Measurements from ENCODE around the gene ITSN1. TPM values are rescaled to one million over a fixed set of nuclear protein-coding genes. Genes with fewer than 3 reads are reported as not detected.
"Not testable (repeated sequence)": the region's sequence is repeated elsewhere in the genome, so short reads cannot be mapped to it uniquely, and the experiment has no call there.

Gene ITSN1
- total RNA-seq, 1 donor, result 3.5 TPM

- DNase-seq (ENCODE audit: low read depth in 2 of 3, low spot score in 2 of 3), result no peak
Measured at GRCh38 chr21:33914188-33914587, 271.9 kb downstream of the ITSN1 start.

DNA sequence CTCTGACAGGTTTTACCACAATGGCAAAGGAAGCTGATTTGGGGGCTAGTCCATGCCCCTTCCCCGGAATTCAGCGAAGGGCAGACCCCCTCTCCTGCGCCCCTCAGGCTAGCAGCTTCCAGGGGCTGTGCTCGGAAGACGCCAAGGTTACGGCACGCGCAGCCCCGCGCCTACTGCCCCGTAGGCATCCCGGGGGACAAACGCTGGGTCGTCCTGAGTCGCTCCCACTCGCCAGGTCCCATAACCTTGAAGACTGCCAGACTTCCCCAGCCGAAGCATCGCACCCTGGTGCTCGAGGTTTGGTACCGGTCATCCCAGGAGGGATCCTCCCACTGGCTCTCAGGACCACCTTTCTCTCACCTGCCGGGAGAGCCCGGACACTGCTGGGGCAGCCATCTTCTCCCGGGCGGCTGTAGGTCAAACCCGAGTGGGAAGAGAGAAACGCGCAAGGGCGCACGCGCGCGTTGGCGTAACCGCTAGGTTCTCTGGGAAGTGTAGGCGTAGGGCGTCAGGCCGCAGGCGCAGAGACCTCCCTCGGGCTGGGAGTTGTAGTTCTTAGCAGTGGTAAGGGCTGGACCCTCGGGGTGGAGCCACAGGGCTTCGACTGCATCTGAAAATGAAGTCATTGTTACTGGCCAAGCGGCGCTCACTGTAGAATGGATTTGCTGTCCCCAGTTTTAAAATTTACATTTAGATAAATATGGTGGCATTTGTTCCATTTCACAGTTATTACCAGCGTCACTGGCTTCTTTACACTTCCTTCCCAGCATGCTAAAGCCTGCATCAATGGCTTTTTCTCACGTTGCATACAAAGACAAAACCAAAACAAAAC lies 273.3 kb downstream of the ITSN1 start, which contains the start of gene ATP5PO:
TSS of gene ATP5PO (minus strand) at position 437 of the 832 bp plus-strand sequence. CDS start at position 396, 41 bp downstream.
- peak; percentile 89 to 98 (median 97) for DNase-seq (ENCODE audit: low read depth in 2 of 3, low spot score in 2 of 3)

- DNase-seq (ENCODE audit: low read depth in 2 of 3, low spot score in 2 of 3), result no peak
Measured at GRCh38 chr21:33916200-33916567, 273.9 kb downstream of the ITSN1 start.

DNA sequence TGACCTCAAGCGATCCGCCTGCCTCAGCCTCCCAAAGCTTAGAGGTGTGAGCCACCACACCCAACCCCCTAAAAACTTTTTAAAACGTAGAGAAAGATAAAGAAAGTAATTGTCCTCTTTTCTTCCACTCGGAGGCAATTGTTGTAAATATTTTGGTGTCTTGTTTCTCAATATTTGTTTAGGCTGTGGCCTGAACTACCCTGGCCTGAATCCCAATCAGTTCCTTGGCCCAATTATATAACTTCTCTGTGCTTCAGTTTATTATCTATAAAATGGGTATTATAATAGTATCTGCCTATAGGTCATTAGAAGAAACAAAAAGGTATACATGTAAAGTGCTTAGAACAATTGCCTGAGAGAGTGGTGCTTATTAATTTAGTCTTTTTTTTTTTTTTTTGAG lies 275.1 kb downstream of the ITSN1 start:
- DNase-seq (ENCODE audit: low read depth in 2 of 3, low spot score in 2 of 3), result no peak

- peak; percentile 69 to 92 (median 80) for DNase-seq (ENCODE audit: low read depth in 2 of 3, low spot score in 2 of 3)
Measured at GRCh38 chr21:33924079-33924765, 281.9 kb downstream of the ITSN1 start.

DNA sequence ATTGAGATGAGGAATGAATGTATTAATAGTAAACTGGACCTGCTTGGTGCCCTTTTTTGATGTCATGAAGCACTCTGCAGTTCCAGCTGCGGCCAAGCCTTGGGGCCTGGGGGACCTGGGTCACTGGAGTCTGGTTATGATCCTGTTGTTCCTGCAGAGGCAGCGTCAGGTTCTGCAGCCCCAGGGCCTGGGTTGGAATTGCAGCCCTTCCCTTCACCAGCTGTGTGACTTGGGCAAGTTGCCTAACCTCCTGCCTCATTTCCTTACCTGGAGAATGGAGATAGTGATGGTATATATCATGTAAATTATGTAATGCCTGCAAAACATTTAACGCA lies 282.4 kb downstream of the ITSN1 start:
- DNase-seq (ENCODE audit: low read depth in 2 of 3, low spot score in 2 of 3), result no peak

- DNase-seq (ENCODE audit: low read depth in 2 of 3, low spot score in 2 of 3), result not testable (repeated sequence)
Measured at GRCh38 chr21:33926248-33926647, 283.9 kb downstream of the ITSN1 start.

DNA sequence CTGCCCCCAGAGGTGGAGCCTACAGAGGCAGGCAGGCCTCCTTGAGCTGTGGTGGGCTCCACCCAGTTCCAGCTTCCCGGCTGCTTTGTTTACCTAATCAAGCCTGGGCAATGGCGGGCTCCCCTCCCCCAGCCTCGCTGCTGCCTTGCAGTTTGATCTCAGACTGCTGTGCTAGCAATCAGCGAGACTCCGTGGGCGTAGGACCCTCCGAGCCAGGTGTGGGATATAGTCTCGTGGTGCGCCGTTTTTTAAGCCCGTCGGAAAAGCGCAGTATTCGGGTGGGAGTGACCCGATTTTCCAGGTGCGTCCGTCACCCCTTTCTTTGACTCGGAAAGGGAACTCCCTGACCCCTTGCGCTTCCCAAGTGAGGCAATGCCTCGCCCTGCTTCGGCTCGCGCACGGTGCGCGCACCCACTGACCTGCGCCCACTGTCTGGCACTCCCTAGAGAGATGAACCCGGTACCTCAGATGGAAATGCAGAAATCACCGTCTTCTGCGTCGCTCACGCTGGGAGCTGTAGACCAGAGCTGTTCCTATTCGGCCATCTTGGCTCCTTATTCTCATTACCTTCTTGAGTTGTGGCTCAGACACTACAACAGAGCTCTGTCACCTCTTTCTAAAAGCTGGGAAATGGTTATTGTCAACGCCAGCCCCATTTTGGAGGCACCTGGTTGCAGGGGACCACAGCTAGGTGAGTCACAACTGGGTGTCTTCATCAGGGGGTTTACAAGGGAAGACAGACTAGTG lies 288.9 kb downstream of the ITSN1 start:
- peak in 1 of 3 donors; percentile 64 for DNase-seq (ENCODE audit: low read depth in 2 of 3, low spot score in 2 of 3)

GRCh38 chr21:33931799-33932390 lies 289.6 kb downstream of the ITSN1 start:
- peak in 1 of 3 donors; percentile 73 for DNase-seq (ENCODE audit: low read depth in 2 of 3, low spot score in 2 of 3)

GRCh38 chr21:33932731-33933130 lies 290.4 kb downstream of the ITSN1 start:
- no peak for DNase-seq (ENCODE audit: low read depth in 2 of 3, low spot score in 2 of 3)

GRCh38 chr21:33936301-33937038 lies 294.2 kb downstream of the ITSN1 start:
- peak in 1 of 3 donors; percentile 49 for DNase-seq (ENCODE audit: low read depth in 2 of 3, low spot score in 2 of 3)

DNA sequence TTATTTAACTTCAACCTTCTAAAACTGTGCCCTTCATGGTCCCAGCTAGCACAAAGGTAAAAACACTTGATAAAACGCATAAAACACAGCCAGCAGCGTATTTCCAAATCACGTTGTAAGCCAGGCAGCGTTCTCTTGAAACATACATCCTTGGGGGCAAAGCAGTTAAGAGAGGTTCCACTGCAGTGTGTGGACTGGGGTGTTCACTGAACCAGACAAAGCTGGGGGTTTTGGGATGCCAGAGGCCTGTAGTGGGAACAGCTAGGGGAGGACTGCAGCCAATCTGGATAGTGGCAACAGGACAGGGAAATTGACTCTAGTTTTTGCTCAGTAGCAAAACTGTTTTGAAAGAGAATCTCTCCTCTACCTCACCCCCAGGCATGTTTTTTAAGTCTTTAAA lies 294.8 kb downstream of the ITSN1 start:
- no peak for DNase-seq (ENCODE audit: low read depth in 2 of 3, low spot score in 2 of 3)

GRCh38 chr21:33937931-33938339 lies 295.6 kb downstream of the ITSN1 start:
- DNase-seq (ENCODE audit: low read depth in 2 of 3, low spot score in 2 of 3), result no peak

DNA sequence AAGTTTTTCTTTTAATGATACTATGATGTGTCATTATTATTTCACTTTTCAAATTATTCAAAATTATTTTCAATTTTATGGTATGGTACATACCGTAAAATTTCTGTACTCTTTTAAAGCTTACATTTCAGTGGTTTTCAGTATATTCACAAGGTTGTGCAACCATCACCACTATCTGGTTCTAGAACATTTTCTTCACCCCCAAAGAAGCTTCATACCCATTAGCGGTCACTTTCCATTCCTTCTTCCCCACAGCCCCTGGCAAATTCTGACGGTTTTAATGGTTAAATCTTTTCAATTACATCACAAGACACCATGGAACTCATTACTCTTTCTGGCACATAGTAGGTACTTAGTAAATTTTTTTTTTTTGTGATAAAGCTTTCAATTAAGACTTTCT lies 296.1 kb downstream of the ITSN1 start:
- no peak for DNase-seq (ENCODE audit: low read depth in 2 of 3, low spot score in 2 of 3)

- no peak for DNase-seq (ENCODE audit: low read depth in 2 of 3, low spot score in 2 of 3)
Measured at GRCh38 chr21:33939226-33939625, 296.9 kb downstream of the ITSN1 start.

DNA sequence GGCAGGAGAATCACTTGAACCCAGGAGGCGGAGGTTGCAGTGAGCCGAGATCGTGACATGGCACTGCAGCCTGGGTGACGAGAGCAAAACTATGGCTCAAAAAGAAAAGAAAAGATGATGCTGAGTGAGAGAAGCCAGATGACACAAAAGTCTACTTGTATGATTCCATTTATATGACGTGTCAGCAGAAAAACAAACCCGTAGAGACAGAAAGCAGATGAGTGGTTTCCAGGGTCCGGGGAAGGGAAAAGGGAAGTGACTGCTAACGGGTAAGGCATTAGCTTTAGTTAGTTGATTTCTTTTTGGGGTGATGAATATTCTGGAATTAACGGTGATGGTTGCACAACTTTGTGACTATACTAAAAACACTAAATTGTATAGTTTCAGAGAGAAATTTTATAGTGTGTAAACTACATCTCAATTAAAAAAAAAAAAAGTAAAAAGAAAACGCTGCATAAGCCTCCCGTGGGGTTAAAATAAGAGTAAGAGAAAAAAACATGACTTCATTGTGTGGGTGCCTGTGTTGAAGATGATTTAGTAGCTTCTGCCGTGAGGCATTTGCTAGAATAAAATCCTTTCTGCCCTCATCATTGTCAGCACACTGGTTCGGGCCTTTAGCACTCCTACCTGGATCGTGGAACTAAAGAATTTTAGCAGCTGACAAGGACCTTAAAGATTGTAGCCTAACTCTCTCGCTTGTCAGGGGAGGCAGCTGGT lies 298.0 kb downstream of the ITSN1 start:
- peak in 1 of 3 donors; percentile 70 for DNase-seq (ENCODE audit: low read depth in 2 of 3, low spot score in 2 of 3)

GRCh38 chr21:33940881-33941245 lies 298.6 kb downstream of the ITSN1 start:
- no peak for DNase-seq (ENCODE audit: low read depth in 2 of 3, low spot score in 2 of 3)

GRCh38 chr21:33942426-33942825 lies 300.1 kb downstream of the ITSN1 start:
- no peak for DNase-seq (ENCODE audit: low read depth in 2 of 3, low spot score in 2 of 3)

DNA sequence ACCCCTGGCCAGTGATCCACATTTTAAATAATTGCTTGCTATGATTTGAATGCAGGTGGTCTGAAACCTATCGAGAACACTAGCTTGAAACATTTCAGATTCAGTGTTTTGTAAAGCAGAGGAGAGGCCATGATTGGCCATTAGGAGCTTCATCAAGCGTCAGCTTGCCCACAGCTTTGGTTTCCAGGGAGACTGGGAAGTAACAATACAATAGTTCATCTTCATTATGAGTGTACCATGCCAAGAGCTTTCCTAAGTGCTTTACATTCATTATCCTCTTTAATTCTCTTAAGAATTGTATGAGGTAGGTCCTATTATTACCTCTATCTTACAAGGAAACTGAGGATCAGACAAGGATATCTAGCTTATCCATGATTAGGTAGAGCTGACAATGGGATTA lies 301.0 kb downstream of the ITSN1 start:
- DNase-seq (ENCODE audit: low read depth in 2 of 3, low spot score in 2 of 3), result peak in 1 of 3 donors; percentile 8

Data from hematopoietic multipotent progenitor cell (in vitro differentiated cells).